ENCODE data around the gene C12orf60.

- TF ChIP-seq, protein P1, sequence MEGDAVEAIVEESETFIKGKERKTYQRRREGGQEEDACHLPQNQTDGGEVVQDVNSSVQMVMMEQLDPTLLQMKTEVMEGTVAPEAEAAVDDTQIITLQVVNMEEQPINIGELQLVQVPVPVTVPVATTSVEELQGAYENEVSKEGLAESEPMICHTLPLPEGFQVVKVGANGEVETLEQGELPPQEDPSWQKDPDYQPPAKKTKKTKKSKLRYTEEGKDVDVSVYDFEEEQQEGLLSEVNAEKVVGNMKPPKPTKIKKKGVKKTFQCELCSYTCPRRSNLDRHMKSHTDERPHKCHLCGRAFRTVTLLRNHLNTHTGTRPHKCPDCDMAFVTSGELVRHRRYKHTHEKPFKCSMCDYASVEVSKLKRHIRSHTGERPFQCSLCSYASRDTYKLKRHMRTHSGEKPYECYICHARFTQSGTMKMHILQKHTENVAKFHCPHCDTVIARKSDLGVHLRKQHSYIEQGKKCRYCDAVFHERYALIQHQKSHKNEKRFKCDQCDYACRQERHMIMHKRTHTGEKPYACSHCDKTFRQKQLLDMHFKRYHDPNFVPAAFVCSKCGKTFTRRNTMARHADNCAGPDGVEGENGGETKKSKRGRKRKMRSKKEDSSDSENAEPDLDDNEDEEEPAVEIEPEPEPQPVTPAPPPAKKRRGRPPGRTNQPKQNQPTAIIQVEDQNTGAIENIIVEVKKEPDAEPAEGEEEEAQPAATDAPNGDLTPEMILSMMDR (conservative IDR thresholded peaks at IDR 0.05; ENCODE audit: low read depth, low read length): no peak
- no peak for TF ChIP-seq EZH2 (IDR thresholded peaks at IDR 0.05; ENCODE audit: borderline replicate concordance, low read depth, low read length, poor library complexity, severe bottlenecking)
Observed at GRCh38 chr12:14842315-14842714, 38.8 kb downstream of the C12orf60 start.

All from A673 (cell line).